ENCODE data around the gene TRIM50.
"Not testable (repeated sequence)": the region's sequence is repeated elsewhere in the genome, so short reads cannot be mapped to it uniquely, and the experiment has no call there.

TRIM50 gene

GRCh38 chr7:73327922-73328321, at the start of gene TRIM50, which contains the start of gene FKBP6:
Gene TRIM50, minus strand, starts transcription at chr7:73328082. Its CDS starts 3,295 bp downstream, at chr7:73324787.
Gene FKBP6, plus strand, starts transcription at chr7:73328161. Its CDS starts 268 bp downstream, at chr7:73328429.
- not testable (repeated sequence) for DNase-seq

GRCh38 chr7:73376671-73377412, 49.0 kb upstream of the TRIM50 start:
- no peak for DNase-seq

GRCh38 chr7:73376262-73376661, 48.4 kb upstream of the TRIM50 start:
- not testable (repeated sequence) for DNase-seq

GRCh38 chr7:73373741-73374140, 45.9 kb upstream of the TRIM50 start:
- no peak for DNase-seq

GRCh38 chr7:73369622-73370021, 41.7 kb upstream of the TRIM50 start:
- no peak for DNase-seq

- no peak for DNase-seq
These were observed 41.1 kb upstream of the TRIM50 start for GRCh38 chr7:73369009-73369408.

- no peak for DNase-seq
These were observed 39.1 kb upstream of the TRIM50 start for GRCh38 chr7:73366990-73367389.

GRCh38 chr7:73366127-73366526, 38.2 kb upstream of the TRIM50 start:
- DNase-seq = no peak

GRCh38 chr7:73364006-73364728, 36.3 kb upstream of the TRIM50 start:
- no peak for DNase-seq

GRCh38 chr7:73363225-73364005, 35.5 kb upstream of the TRIM50 start:
- DNase-seq = no peak

GRCh38 chr7:73360590-73360989, 32.7 kb upstream of the TRIM50 start:
- DNase-seq = not testable (repeated sequence)

- DNase-seq = no peak
These were observed 32.0 kb upstream of the TRIM50 start for GRCh38 chr7:73359746-73360375.

- no peak for DNase-seq
These were observed 31.4 kb upstream of the TRIM50 start for GRCh38 chr7:73359306-73359705.

GRCh38 chr7:73358590-73359275, 30.9 kb upstream of the TRIM50 start:
- no peak for DNase-seq

- no peak for DNase-seq
These were observed 28.3 kb upstream of the TRIM50 start for GRCh38 chr7:73356159-73356558.

- peak; percentile 19 for DNase-seq
These were observed 26.9 kb upstream of the TRIM50 start for GRCh38 chr7:73354821-73355220.

GRCh38 chr7:73354196-73354595, 26.3 kb upstream of the TRIM50 start:
- DNase-seq = no peak

GRCh38 chr7:73353243-73353642, 25.4 kb upstream of the TRIM50 start:
- DNase-seq = no peak

- DNase-seq = no peak
These were observed 24.9 kb upstream of the TRIM50 start for GRCh38 chr7:73352784-73353183.

- DNase-seq = no peak
These were observed 23.7 kb upstream of the TRIM50 start for GRCh38 chr7:73351447-73352167.

GRCh38 chr7:73350306-73351068, 22.6 kb upstream of the TRIM50 start:
- DNase-seq = no peak
